Fibroblast of lung (primary cell): ENCODE measurements around the gene TBX4. TPM values are rescaled to one million over a fixed set of nuclear protein-coding genes. Genes with fewer than 3 reads are reported as not detected.

Experiments used
- DNase-seq, 2 donors: peaks; one replicate each; pipeline versions ENCODE4 v3.0.0 to v3.0.0-alpha.2; 2010; ENCODE audit warnings: low read depth in 2 of 2
- H2AFZ ChIP-seq: 2 replicates; pipeline ENCODE4 v1.5.1; 2012; ENCODE audit warnings: low read length, control low read depth, inconsistent platforms
- H3K27ac ChIP-seq: 2 replicates; pipeline ENCODE4 v1.5.1; 2011; ENCODE audit warnings: low read length, control low read depth; ENCODE audit not compliant: insufficient read depth
- H3K27me3 ChIP-seq: 2 replicates; pipeline ENCODE4 v1.5.1; 2011; ENCODE audit warnings: mild to moderate bottlenecking, low read length; ENCODE audit not compliant: control insufficient read depth, insufficient read depth
- H3K36me3 ChIP-seq: 2 replicates; pipeline ENCODE4 v1.5.1; 2011; ENCODE audit warnings: low read length; ENCODE audit not compliant: control insufficient read depth, insufficient read depth
- H3K4me1 ChIP-seq: 2 replicates; pipeline ENCODE4 v1.5.1; 2011; ENCODE audit warnings: low read length; ENCODE audit not compliant: control insufficient read depth, insufficient read depth; ENCODE audit errors: extremely low read depth
- H3K4me2 ChIP-seq: 2 replicates; pipeline ENCODE4 v1.5.1; 2011; ENCODE audit warnings: low read length, control low read depth; ENCODE audit not compliant: insufficient read depth; ENCODE audit errors: extremely low read depth
- H3K4me3 ChIP-seq, 4 experiments: fragments of 200-600 bp in 1 of 4; sonication (generic) in 1 of 4; replicated peaks in 1 of 4; 2 replicates each; pipeline ENCODE4 v1.5.1; 2011 to 2016; ENCODE audit warnings: low read length in 4 of 4, low read depth in 3 of 4, mild to moderate bottlenecking in 3 of 4, control low read depth in 2 of 4, inconsistent platforms in 1 of 4, mixed read lengths in 1 of 4; ENCODE audit not compliant: insufficient read depth in 1 of 4; ENCODE audit errors: control extremely low read depth in 1 of 4
- H3K79me2 ChIP-seq: 2 replicates; pipeline ENCODE4 v1.5.1; 2012; ENCODE audit warnings: mild to moderate bottlenecking, low read length, inconsistent platforms; ENCODE audit not compliant: control insufficient read depth, insufficient read depth
- H3K9ac ChIP-seq: 2 replicates; pipeline ENCODE4 v1.5.1; 2011; ENCODE audit warnings: mild to moderate bottlenecking, low read length, control low read depth; ENCODE audit not compliant: insufficient read depth
- H3K9me3 ChIP-seq: 2 replicates; pipeline ENCODE4 v1.5.1; 2012; ENCODE audit warnings: low read depth, low read length; ENCODE audit not compliant: control insufficient read depth, insufficient read depth
- H4K20me1 ChIP-seq: 2 replicates; pipeline ENCODE4 v1.5.1; 2011; ENCODE audit warnings: low read length; ENCODE audit not compliant: control insufficient read depth, insufficient read depth; ENCODE audit errors: extremely low read depth
- CTCF ChIP-seq, 2 donors: IDR thresholded peaks in 1 of 2; conservative IDR thresholded peaks in 1 of 2; 1 replicate in 1 of 2; 2 replicates in 1 of 2; pipeline ENCODE4 v1.5.1; 2011 to 2012; ENCODE audit warnings: low read length in 2 of 2, control low read depth in 1 of 2, inconsistent platforms in 1 of 2, low read depth in 1 of 2, mild to moderate bottlenecking in 1 of 2
- EZH2 ChIP-seq: IDR thresholded peaks from 2 replicates; pipeline ENCODE4 v1.5.1; 2012; ENCODE audit warnings: low read length, control low read depth, mild to moderate bottlenecking; ENCODE audit errors: missing control alignments
- polyA plus RNA-seq, 2 donors: library from polyadenylated mRNA; depleted of rRNA in 1 of 2; stranded (reverse) in 1 of 2; unstranded in 1 of 2; fragments of >200 nt; gene quantifications; 2 replicates each; pipeline ENCODE4 v1.2.1, GENCODE V29; 2011 to 2012; ENCODE audit warnings: missing spikeins in 1 of 2
- total RNA-seq: library from RNA; depleted of rRNA; stranded (reverse); fragments of >200 nt; gene quantifications from 2 replicates; pipeline ENCODE4 v1.2.1, GENCODE V29; 2014

TBX4 gene
- total and polyA plus RNA-seq, 2 donors (not counting 1 experiment from before 2014, with no cell fraction given) = 44.1 to 93.9 TPM

- Histone ChIP-seq H3K9ac (no peak overlapping the region), H4K20me1 (no peaks in the 10 kb centered on the region), H3K27ac (no peak overlapping the region), H2AFZ (no peak overlapping the region), H3K4me3 (no peak overlapping the region), H3K36me3 (no peaks in the 10 kb centered on the region), H3K4me1 (peaks cover 5% of the 10 kb centered on the region), H3K27me3 (no peaks in the 10 kb centered on the region), H3K9me3 (no peaks in the 10 kb centered on the region), H3K79me2 (no peaks in the 10 kb centered on the region), H3K4me2 (no peak overlapping the region)
- no peak for TF ChIP-seq CTCF (conservative IDR thresholded peaks at IDR 0.05 in 1 of 2, IDR thresholded peaks at IDR 0.05 in 1 of 2; ENCODE audit: low read depth in 1 of 2, low read length in 2 of 2)
- TF ChIP-seq EZH2 = no peak
- DNase-seq = peak; percentile 38 to 56
These were observed 43.1 kb downstream of the TBX4 start for GRCh38 chr17:61495161-61495857.

GRCh38 chr17:61496174-61496956 lies 44.1 kb downstream of the TBX4 start:
- no peaks in the 10 kb centered on the region for H3K9me3 ChIP-seq
- H3K4me1 ChIP-seq = peaks cover 2% of the 10 kb centered on the region
- H4K20me1 ChIP-seq = no peaks in the 10 kb centered on the region
- no peak overlapping the region for H2AFZ ChIP-seq
- no peaks in the 10 kb centered on the region for H3K36me3 ChIP-seq
- no peaks in the 10 kb centered on the region for H3K27me3 ChIP-seq
- H3K27ac ChIP-seq = no peak overlapping the region
- no peak for DNase-seq
- H3K4me2 ChIP-seq = no peak overlapping the region
- no peaks in the 10 kb centered on the region for H3K79me2 ChIP-seq
- no peak overlapping the region for H3K9ac ChIP-seq
- H3K4me3 ChIP-seq = no peak overlapping the region
- TF ChIP-seq EZH2 (no peak), CTCF (conservative IDR thresholded peaks at IDR 0.05 in 1 of 2, IDR thresholded peaks at IDR 0.05 in 1 of 2; ENCODE audit: low read depth in 1 of 2, low read length in 2 of 2) (no peak)

GRCh38 chr17:61496957-61497653 lies 44.9 kb downstream of the TBX4 start:
- no peak for DNase-seq
- Histone ChIP-seq H4K20me1 (no peaks in the 10 kb centered on the region), H3K4me1 (peaks cover 2% of the 10 kb centered on the region), H3K9me3 (no peaks in the 10 kb centered on the region), H3K36me3 (no peaks in the 10 kb centered on the region), H3K27ac (no peak overlapping the region), H3K79me2 (no peaks in the 10 kb centered on the region), H3K4me2 (no peak overlapping the region), H3K4me3 (no peak overlapping the region), H3K9ac (no peak overlapping the region), H3K27me3 (no peaks in the 10 kb centered on the region), H2AFZ (no peak overlapping the region)
- TF ChIP-seq CTCF (conservative IDR thresholded peaks at IDR 0.05 in 1 of 2, IDR thresholded peaks at IDR 0.05 in 1 of 2; ENCODE audit: low read depth in 1 of 2, low read length in 2 of 2) (no peak), EZH2 (no peak)
